ENCODE results near the gene FHDC1. TPM values are rescaled to one million over a fixed set of nuclear protein-coding genes. Genes with fewer than 3 reads are reported as not detected.
"Not testable (repeated sequence)": the region's sequence is repeated elsewhere in the genome, so short reads cannot be mapped to it uniquely, and the experiment has no call there.

FHDC1 gene
- 0.51 and 1.6 TPM in 2 replicates for total RNA-seq (2014; rRNA removed; shearing (Covaris generic))

GRCh38 chr4:152935631-152936445 lies at the start of gene FHDC1:
Gene FHDC1 (plus strand): TSS chr4:152936323. CDS start chr4:152943058, 6,735 bp downstream.
- DNase-seq (ENCODE audit: low read depth), result peak; percentile 62

- DNase-seq (ENCODE audit: low read depth), result no peak
Measured at GRCh38 chr4:152887981-152888380, 48.1 kb upstream of the FHDC1 start.

- no peak for DNase-seq (ENCODE audit: low read depth)
Measured at GRCh38 chr4:152892974-152893373, 43.1 kb upstream of the FHDC1 start.

GRCh38 chr4:152894673-152895072 lies 41.5 kb upstream of the FHDC1 start:
- DNase-seq (ENCODE audit: low read depth), result peak; percentile 2

GRCh38 chr4:152896811-152897210 lies 39.3 kb upstream of the FHDC1 start:
- DNase-seq (ENCODE audit: low read depth), result no peak

GRCh38 chr4:152898133-152898532 lies 38.0 kb upstream of the FHDC1 start:
- DNase-seq (ENCODE audit: low read depth), result not testable (repeated sequence)

- DNase-seq (ENCODE audit: low read depth), result no peak
Measured at GRCh38 chr4:152898606-152899005, 37.5 kb upstream of the FHDC1 start.

GRCh38 chr4:152900395-152900794 lies 35.7 kb upstream of the FHDC1 start:
- DNase-seq (ENCODE audit: low read depth), result no peak

GRCh38 chr4:152901205-152901604 lies 34.9 kb upstream of the FHDC1 start:
- DNase-seq (ENCODE audit: low read depth), result no peak

GRCh38 chr4:152903658-152904057 lies 32.5 kb upstream of the FHDC1 start:
- no peak for DNase-seq (ENCODE audit: low read depth)

GRCh38 chr4:152909901-152910300 lies 26.2 kb upstream of the FHDC1 start:
- no peak for DNase-seq (ENCODE audit: low read depth)

GRCh38 chr4:152910521-152910920 lies 25.6 kb upstream of the FHDC1 start:
- DNase-seq (ENCODE audit: low read depth), result no peak

- DNase-seq (ENCODE audit: low read depth), result no peak
Measured at GRCh38 chr4:152917543-152918395, 18.4 kb upstream of the FHDC1 start.

GRCh38 chr4:152919826-152920225 lies 16.3 kb upstream of the FHDC1 start:
- DNase-seq (ENCODE audit: low read depth), result no peak

GRCh38 chr4:152920768-152921167 lies 15.4 kb upstream of the FHDC1 start:
- DNase-seq (ENCODE audit: low read depth), result no peak

- no peak for DNase-seq (ENCODE audit: low read depth)
Measured at GRCh38 chr4:152921284-152921683, 14.8 kb upstream of the FHDC1 start.

GRCh38 chr4:152925851-152926250 lies 10.3 kb upstream of the FHDC1 start:
- DNase-seq (ENCODE audit: low read depth), result no peak

GRCh38 chr4:152926959-152927358 lies 9.2 kb upstream of the FHDC1 start:
- no peak for DNase-seq (ENCODE audit: low read depth)

GRCh38 chr4:152927737-152928136 lies 8.4 kb upstream of the FHDC1 start:
- DNase-seq (ENCODE audit: low read depth), result no peak

- DNase-seq (ENCODE audit: low read depth), result no peak
Measured at GRCh38 chr4:152928286-152928685, 7.8 kb upstream of the FHDC1 start.

GRCh38 chr4:152929888-152930287 lies 6.2 kb upstream of the FHDC1 start:
- no peak for DNase-seq (ENCODE audit: low read depth)

- DNase-seq (ENCODE audit: low read depth), result no peak
Measured at GRCh38 chr4:152935143-152935542, 980 bp upstream of the FHDC1 start.

Data from Daoy (cell line).